SK-N-MC (cell line): ENCODE measurements around the gene CARF.

ENCODE experiments used
- EZH2 ChIP-seq: fragments of 200-600 bp; sonication (generic); IDR thresholded peaks from one replicate; pipeline ENCODE4 v1.6.1; 2017; ENCODE audit warnings: antibody characterized with exemption
- FOXP2 ChIP-seq: optimal IDR thresholded peaks from 2 replicates; pipeline ENCODE3; 2011; ENCODE audit warnings: mild to moderate bottlenecking, moderate library complexity; ENCODE audit not compliant: insufficient read depth; ENCODE audit errors: extremely low read length, control extremely low read depth
- POLR2AphosphoS5 ChIP-seq: IDR thresholded peaks from 2 replicates; pipeline ENCODE4 v1.6.1; 2012; ENCODE audit warnings: mild to moderate bottlenecking, low read depth, low read length, borderline replicate concordance

- TF ChIP-seq EZH2: no peak
- TF ChIP-seq POLR2AphosphoS5: no peak
- TF ChIP-seq FOXP2: no peak
These were observed 33.4 kb downstream of the CARF start for GRCh38 chr2:202945497-202945896.
